Tongue (tissue), 2 donors: ENCODE measurements around the gene MAPK7. TPM values are rescaled to one million over a fixed set of nuclear protein-coding genes. Genes with fewer than 3 reads are reported as not detected.
A peak's percentile ranks its signal among the peaks of the same experiment; 100 is the strongest.

Experiments used
- DNase-seq: peaks from one replicate; pipeline ENCODE4 v3.0.0-alpha.2; 2015
- total RNA-seq: library from RNA; depleted of rRNA; stranded (reverse); fragments of >200 nt; gene quantifications from one replicate; pipeline ENCODE4 v1.2.3, GENCODE V29; 2014

MAPK7 gene
- total RNA-seq, 1 donor from 2014 or later = 29.3 TPM

- DNase-seq = no peak
Measured at GRCh38 chr17:19381361-19381740, 3.1 kb downstream of the MAPK7 start.

GRCh38 chr17:19381741-19382444 is 3.6 kb downstream of the MAPK7 start:
- DNase-seq = no peak

GRCh38 chr17:19382531-19383444 is 4.5 kb downstream of the MAPK7 start:
- no peak for DNase-seq

- peak; percentile 76 for DNase-seq
Measured at GRCh38 chr17:19383681-19384470, 5.6 kb downstream of the MAPK7 start.

GRCh38 chr17:19384723-19385391 is 6.6 kb downstream of the MAPK7 start:
- peak; percentile 97 for DNase-seq

- DNase-seq = no peak
Measured at GRCh38 chr17:19385521-19385983, 7.3 kb downstream of the MAPK7 start.

- DNase-seq = no peak
Measured at GRCh38 chr17:19386051-19386929, 8.0 kb downstream of the MAPK7 start.

- peak; percentile 98 for DNase-seq
Measured at GRCh38 chr17:19386974-19387920, 8.9 kb downstream of the MAPK7 start, which contains the start of gene MFAP4. TSS of gene MFAP4 (minus strand) at chr17:19387190. CDS start at chr17:19387155, 35 bp downstream.

- DNase-seq = no peak
Measured at GRCh38 chr17:19387921-19388521, 9.7 kb downstream of the MAPK7 start.

GRCh38 chr17:19388791-19389785 is 10.8 kb downstream of the MAPK7 start:
- no peak for DNase-seq

- DNase-seq = no peak
Measured at GRCh38 chr17:19390951-19391350, 12.7 kb downstream of the MAPK7 start.

GRCh38 chr17:19391432-19391831 is 13.1 kb downstream of the MAPK7 start:
- DNase-seq = no peak

- DNase-seq = no peak
Measured at GRCh38 chr17:19392303-19392702, 14.0 kb downstream of the MAPK7 start.

- DNase-seq = no peak
Measured at GRCh38 chr17:19397556-19398041, 19.3 kb downstream of the MAPK7 start.

GRCh38 chr17:19398301-19399181 is 20.2 kb downstream of the MAPK7 start:
- DNase-seq = no peak

- DNase-seq = peak; percentile 96
Measured at GRCh38 chr17:19399750-19400450, 21.6 kb downstream of the MAPK7 start.
